ENCODE results near the gene ZC2HC1B.
A peak's percentile ranks its signal among the peaks of the same experiment; 100 is the strongest.

The ZC2HC1B gene

GRCh38 chr6:143936347-143936746 is 72.1 kb downstream of the ZC2HC1B start:
- DNase-seq = no peak

- no peak for DNase-seq
Observed at GRCh38 chr6:143936778-143937667, 72.7 kb downstream of the ZC2HC1B start.

GRCh38 chr6:143937668-143937970 is 73.3 kb downstream of the ZC2HC1B start:
- no peak for DNase-seq

GRCh38 chr6:143939364-143939763 is 75.1 kb downstream of the ZC2HC1B start:
- DNase-seq = no peak

GRCh38 chr6:143940011-143940597 is 75.8 kb downstream of the ZC2HC1B start:
- DNase-seq = no peak

GRCh38 chr6:143941852-143942627 is 77.8 kb downstream of the ZC2HC1B start:
- DNase-seq = no peak

GRCh38 chr6:143948208-143948607 is 83.9 kb downstream of the ZC2HC1B start:
- DNase-seq = no peak

GRCh38 chr6:143949535-143949934 is 85.3 kb downstream of the ZC2HC1B start:
- DNase-seq = no peak

GRCh38 chr6:143949962-143950361 is 85.7 kb downstream of the ZC2HC1B start:
- DNase-seq = no peak

GRCh38 chr6:143950875-143951274 is 86.6 kb downstream of the ZC2HC1B start:
- no peak for DNase-seq

- peak; percentile 2 to 44 for DNase-seq
Observed at GRCh38 chr6:143952060-143952778, 87.9 kb downstream of the ZC2HC1B start.

GRCh38 chr6:143952947-143953701 is 88.8 kb downstream of the ZC2HC1B start:
- no peak for DNase-seq

GRCh38 chr6:143953922-143954321 is 89.6 kb downstream of the ZC2HC1B start:
- DNase-seq = no peak

- no peak for DNase-seq
Observed at GRCh38 chr6:143955971-143956370, 91.7 kb downstream of the ZC2HC1B start.

- no peak for DNase-seq
Observed at GRCh38 chr6:143957679-143958274, 93.5 kb downstream of the ZC2HC1B start.

GRCh38 chr6:143958839-143959399 is 94.6 kb downstream of the ZC2HC1B start:
- no peak for DNase-seq

- DNase-seq = no peak
Observed at GRCh38 chr6:143959927-143960326, 95.7 kb downstream of the ZC2HC1B start.

- no peak for DNase-seq
Observed at GRCh38 chr6:143961066-143961465, 96.8 kb downstream of the ZC2HC1B start.

- peak in 1 of 2 donors; percentile 25 for DNase-seq
Observed at GRCh38 chr6:143961886-143962878, 97.9 kb downstream of the ZC2HC1B start.

Measured in hippocampal formation (tissue), 2 donors.